ENCODE results near the gene ARHGAP6.
"Not testable (repeated sequence)": the region's sequence is repeated elsewhere in the genome, so short reads cannot be mapped to it uniquely, and the experiment has no call there.

The ARHGAP6 gene

DNA sequence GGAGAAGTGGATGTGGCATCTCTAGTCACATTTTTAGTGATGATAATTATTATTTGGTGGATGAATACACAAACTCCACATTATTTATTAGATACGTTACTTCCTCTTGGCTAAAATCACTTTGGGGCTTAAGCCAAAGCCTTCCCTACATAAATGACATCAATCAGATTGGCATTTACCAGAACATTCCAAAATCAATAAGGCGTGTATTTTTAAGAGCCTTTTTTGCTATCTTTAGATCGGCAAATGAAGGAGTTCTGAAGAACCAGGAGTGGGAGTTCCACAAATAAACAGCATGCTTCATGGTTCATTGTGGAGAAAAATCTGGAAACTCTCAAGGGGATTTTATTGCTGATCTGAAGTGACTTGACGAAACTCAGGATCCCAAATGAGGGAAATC is 282.8 kb downstream of the ARHGAP6 start:
- no peak for DNase-seq

DNA sequence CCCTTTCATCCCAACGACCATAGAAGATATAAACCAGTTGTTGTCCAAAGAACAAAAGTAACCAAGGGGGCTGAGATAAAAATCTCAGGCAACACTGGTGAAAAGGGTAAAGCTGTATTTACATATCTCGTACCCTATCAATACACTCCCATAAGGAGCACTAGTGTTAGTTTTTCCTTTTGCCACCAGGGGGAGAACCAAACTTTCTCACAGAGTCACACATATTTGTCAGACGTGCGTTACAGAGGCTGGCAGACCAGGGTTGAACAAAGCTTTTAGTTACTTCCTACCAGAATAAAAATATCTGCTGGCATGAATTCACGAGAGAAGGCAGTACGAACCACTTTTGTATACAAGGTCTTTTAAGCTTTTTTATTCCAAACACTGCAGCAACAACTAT is 284.3 kb downstream of the ARHGAP6 start:
- peak; percentile 47 to 73 for DNase-seq

DNA sequence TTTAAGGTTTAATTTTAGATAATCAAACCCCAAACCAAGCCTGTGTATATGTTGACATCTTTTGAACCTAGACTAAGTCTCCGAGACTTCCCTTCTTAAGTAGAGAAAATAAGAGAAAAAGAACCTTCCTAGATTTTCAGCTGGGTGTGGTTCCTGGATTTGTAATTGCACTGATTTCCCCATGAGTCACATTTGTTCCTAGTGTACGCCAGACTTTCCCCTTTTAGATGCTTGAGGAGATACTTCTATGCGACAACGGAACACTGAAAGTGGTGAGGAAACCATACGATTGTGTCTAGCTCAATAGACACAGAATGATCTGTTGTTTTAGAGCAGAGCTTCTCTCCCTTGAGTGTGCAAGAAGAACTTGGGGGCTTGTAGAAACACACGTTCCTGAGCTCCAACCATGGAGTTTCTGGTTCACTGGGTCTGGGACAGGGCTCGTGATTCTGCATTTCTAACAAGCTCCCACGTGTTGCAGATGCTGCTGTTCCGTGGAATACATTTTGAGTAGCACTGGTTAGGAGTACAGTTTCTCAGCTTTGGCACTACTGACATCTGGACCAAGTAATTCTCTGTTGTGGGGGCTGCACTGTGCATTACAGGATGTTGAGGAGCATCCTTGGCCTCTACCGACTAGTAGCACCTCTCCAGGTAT is 285.4 kb downstream of the ARHGAP6 start:
- DNase-seq, result no peak

DNA sequence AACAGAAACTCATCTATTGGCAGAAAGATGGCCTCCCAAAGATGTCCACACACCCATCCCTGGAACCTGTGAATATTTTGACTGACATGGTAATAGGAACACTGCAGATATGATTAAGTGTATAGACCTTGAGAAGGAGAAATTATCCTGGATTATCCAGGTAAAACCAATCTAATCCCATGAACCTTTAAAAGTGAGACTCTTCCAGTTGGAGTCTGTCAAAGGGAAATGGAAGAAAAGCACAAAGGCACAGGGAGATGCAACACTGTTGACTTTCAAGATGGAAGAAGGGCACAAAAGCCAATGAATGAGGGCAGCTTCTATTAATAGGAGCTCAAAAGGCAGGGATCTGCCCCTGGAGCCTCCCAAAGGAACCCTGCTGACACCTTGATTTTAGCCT is 289.6 kb downstream of the ARHGAP6 start:
- DNase-seq, result no peak

DNA sequence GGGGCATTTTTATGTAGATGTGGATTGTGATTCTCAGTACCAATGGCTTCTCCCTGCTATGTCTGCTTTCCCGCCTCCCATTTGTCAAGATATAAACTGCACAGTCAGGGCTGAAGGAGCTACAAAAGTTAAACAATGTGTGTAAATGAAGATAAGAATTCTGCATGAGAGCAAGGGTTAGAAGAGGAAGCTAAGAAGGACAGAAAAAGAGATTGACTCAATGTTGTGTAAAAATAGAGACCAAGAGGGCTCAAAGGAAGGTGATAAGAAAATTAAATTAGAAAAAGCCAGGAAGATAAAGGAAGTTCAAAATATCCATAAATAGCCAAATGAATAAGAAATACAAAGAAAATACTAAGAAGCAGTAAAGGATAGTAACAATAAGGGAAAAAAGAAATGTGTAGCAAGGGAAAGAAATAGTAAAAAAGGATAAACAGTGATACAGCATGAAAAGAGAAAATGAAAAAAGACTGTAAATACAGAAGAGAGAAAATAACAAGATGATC is 290.1 kb downstream of the ARHGAP6 start:
- no peak for DNase-seq

DNA sequence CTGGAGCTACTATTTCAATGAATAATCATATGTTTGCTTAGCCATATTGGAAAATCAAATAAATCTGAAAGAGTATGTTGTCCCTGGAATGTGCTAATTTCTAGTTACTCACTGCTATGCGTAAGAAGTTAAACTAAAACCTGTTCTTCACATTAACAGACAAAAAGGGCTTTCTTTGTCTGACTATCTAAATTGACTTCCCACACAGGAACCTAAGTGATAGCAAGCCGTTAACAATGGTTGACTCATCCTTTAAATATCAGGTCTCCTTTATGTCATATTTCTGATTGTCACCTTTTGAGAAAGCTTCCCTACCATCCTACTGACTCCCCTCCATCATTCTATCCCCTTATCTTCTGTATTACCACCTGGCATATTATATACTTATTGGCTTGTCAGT is 291.1 kb downstream of the ARHGAP6 start:
- no peak for DNase-seq

DNA sequence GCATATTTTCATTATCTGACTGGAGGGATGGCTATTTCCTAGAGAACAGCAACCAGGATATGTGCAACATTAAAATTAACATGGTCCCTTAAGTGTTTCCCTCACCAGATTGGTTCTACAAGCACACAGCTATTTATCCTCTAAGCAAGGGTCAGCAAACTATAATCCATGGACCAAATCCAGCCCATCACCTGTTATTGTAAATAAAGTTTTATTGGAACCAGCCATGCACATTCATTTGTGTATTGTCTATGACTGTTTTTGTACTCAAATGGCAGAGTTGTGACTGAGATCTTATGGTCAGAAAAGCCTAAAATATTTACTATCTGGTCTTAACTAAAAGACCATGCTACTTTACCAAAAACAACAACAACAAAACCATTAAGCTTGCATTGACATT is 294.6 kb downstream of the ARHGAP6 start:
- no peak for DNase-seq

DNA sequence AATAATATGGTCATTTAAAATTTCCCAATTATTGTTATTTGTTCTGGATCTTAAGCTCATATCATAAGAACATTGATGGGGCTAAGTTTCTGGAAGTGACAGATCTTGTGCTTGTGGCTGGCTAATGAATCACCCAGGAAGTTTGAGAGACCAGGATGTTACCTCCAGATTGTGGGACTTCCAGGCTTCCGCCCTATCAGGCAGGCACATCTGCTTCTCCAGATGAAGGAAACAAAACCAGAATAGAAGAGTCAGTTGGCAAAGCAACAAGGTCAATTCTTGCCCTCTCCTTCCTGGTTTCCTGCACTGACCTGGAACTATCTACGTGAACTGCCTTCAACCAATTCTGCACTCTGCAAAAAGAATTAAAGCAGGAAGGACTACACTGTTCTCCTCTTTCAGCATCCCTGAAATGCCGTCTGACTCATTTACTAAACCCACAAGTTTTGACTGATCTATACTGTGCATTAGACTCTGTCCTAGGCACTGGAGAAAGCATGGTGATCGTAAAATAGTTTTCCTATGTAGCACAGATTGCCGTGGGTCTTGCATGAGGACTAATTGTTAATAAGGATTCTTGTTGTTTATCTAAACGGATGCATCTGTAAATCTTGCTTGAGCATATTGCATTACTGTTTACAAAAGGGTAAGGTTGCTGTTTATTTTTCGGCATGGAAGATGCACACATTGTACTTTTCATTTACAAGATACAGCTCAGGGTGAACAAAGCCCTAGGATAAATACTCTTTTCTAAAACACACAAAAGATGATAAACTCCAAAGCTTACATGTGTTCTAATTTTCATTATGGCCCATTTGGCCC is 297.9 kb downstream of the ARHGAP6 start:
- no peak for DNase-seq

DNA sequence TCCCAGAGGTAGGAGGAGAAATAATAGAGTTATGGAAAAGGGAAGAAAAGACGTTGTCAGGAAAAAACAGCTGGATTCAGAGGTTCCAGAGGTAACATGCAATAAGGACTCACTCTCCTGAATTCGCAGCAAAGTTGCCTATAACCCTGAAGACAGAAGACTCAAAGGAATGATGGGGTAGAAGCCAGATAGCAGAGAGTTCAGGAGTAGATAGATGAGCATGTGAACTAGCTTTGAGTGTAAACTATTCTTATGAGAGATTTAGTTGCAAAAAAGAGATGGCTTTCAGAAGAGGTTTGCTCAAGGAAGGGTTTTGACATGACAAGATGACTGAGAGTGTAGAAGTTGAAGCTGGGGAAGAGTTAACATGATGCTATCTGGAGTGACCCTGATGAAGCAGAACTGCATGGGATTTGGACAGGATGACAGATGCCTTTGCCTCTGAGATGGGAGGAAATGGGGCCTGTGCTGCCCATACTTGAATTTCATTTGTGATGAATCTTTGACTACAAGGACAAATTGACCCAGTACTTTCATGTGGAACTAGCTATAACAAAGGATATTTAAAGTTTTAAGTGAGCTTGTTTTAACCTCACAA is 298.6 kb downstream of the ARHGAP6 start:
- no peak for DNase-seq

DNA sequence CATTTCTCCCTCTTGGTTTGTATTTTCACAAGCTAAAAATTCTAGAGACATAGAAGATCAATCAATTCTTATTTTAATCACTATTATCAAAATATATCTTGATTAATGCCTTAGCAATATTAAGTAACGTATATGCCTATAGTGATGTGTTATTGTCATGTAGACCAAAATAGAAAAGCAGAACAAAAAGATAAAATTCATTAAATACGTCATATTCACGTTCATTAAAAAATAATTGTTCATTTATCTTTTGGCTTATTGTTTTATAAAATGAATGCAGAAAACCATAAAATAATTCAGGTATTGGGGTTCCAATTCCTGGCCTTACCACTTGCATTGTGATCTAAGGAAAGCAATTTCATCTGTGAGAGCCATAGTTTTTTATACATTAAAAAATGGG is 300.3 kb downstream of the ARHGAP6 start:
- DNase-seq, result no peak

DNA sequence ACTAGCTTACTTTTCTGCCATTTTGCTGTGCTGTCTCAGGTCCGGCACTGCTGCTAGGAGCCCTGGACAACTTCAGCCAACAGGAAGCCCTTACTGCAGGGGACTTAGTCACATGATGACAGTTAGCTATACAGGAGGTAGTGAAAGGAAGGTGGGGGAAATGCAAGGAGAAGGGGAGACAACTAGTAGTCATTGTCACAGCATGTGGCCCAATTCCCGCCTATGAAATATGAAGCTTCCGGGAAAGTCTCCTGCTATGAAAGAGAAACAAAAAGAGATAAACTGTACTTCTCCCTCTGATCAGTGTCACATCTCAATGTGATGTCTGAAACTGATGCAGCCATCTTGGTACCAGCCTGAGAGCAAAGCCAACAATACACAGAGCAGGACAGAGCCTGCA is 300.9 kb downstream of the ARHGAP6 start:
- DNase-seq, result no peak

DNA sequence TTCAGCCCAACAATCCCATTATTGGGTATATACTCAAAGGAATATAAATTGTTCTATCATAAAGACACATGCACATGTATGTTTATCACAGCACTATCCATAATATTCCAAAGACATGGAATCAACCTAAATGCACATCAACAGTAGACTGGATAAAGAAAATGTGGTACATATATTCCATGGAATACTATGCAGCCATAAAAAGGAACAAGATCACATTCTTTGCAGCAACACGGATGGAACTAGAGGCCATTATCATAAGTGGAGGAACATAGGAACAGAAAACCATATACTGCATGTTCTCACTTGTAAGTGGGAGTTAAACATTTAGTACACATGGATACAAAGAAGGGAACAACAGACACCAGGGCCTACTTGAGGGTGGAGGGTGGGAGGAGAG is 301.9 kb downstream of the ARHGAP6 start:
- not testable (repeated sequence) for DNase-seq

DNA sequence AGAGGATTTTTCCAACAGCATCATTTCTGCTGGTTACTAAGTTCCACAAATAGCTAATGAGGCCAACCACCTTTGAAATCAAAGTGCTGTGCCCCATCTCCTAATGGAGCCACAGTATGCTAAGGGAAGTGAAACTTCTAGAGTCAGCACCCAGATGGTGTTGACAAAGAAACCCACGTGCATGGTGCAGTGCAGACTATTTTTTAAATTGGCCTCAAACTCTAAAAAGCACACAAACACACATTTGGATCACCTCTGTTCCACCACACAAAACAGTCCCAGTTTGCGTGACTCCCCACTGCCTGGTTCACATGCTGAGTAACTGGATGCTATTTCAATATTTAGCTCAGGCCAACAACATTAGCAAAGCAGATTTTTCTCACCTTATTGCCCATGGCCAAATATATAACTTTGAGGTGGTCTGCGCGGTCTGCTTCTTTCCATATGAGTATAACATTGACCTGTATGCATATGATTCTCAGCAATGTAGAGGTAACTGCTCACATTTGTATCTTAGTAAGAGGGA is 302.6 kb downstream of the ARHGAP6 start:
- no peak for DNase-seq

DNA sequence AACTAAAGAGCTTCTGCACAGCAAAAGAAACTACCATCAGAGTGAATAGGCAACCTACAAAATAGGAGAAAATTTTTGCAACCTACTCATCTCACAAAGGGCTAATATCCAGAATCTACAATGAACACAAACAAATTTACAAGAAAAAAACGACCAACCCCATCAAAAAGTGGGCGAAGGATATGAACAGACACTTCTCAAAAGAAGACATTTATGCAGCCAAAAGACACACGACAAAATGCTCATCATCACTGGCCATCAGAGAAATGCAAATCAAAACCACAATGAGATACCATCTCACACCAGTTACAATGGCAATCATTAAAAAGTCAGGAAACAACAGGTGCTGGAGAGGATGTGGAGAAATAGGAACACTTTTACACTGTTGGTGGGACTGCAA is 304.1 kb downstream of the ARHGAP6 start:
- DNase-seq, result not testable (repeated sequence)

DNA sequence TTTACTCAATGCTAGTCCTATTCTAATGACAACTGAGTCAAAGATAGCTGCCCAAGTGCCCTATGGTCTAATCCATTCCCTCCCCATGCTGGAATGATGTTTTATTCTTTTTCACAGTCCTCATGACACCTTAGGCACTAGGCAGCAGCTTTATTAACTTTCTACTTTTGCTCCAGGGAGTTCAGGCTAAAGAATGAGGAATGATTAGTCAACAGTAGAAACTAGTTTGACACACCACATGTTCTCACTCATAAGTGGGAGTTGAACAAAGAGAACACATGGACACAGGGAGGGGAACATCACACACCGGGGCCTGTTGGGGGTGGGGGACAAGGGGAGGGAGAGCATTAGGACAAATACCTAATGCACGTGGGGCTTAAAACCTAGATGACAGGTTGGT is 309.8 kb downstream of the ARHGAP6 start:
- DNase-seq, result not testable (repeated sequence)

DNA sequence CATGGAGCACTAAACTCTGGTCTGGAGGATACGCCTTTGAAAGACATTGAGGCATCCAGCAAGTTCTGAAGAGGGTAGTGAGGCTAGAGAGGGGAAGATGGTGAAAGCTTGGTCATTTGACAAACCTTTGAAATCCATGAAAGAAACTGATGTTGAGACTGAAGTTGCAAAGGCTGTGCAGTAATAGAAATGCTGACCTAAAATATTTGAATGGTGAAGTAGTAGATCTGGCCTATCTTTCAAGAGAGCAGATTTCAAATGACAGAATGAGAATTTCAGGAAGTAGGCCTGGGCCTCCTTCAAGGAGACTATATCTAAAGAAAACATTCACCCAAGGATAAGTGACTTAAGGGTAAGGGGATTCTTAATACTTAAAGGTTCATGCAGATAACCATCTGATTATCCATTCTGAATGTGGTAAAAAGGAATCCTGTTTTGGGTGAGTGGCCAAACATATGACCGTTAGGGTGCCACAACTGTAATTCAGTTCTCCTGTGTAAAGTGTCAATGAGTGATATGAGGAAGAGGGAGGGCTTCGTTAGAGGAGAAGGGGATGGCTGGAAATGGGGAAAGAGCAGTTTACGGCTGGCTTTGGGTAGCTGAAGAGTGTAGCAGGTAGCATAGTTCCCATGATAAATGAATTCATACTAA is 310.3 kb downstream of the ARHGAP6 start:
- no peak for DNase-seq

DNA sequence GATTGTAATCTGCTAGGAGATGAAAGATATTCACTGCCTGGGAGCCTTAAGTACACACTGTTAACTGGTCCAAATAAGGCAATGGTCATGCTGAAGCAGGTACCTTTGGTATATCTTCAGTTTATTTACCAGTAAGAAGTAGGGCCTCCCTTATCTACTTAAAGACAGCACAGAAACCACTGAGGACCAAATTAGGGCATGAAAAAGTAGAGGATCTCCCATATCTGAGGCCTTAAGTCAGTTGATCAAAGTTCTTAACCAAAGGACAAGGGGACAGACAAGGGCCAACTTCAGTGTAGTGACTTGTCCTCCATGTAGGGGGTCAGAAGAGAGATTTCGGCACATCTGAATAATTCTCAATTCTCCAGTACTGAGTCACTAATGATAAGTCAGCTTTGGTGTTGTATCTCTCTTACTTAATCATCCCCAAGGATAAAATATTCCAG is 313.4 kb downstream of the ARHGAP6 start:
- no peak for DNase-seq

DNA sequence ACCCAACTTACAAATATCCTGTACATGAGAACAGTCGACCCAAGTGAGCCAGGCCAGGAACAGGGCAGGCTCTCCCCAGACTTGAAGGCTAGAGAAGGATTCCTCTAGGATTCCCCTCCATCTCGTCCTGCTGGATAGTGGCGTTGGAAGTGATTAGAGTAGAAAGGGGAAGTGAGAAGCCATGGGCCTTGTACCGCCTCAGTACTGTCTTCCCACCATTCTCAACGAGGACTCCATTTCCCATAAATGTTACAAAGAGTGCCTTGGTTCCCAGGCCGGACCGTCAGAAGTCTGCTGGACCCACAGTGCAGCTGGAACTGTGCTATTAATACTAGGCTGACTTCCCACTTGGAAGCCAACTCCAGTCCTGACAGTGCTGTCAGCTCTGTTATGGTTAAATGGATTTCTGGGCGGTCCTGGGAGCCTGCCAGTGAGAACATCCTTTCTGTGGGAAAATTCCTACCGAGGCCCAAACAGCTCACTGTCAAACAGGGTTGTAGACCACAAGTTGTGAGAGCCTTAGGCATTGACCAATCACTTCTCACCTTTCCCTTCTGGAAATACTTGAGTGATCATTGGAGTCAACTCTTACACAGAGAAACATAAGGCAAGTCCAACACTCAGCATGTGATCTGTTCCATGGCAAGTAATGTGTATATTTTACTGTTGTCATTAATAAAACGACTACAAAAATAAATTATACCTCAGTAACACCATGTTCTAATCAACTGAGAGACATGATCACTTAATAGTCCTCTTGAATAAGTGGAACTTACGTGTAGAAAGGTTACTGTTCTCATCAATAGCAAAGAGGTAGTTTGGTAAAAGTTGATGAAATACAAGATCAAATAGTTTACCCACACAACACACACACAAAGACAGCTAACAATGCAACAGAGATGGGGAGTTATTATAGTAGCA is 314.1 kb downstream of the ARHGAP6 start:
- no peak for DNase-seq

DNA sequence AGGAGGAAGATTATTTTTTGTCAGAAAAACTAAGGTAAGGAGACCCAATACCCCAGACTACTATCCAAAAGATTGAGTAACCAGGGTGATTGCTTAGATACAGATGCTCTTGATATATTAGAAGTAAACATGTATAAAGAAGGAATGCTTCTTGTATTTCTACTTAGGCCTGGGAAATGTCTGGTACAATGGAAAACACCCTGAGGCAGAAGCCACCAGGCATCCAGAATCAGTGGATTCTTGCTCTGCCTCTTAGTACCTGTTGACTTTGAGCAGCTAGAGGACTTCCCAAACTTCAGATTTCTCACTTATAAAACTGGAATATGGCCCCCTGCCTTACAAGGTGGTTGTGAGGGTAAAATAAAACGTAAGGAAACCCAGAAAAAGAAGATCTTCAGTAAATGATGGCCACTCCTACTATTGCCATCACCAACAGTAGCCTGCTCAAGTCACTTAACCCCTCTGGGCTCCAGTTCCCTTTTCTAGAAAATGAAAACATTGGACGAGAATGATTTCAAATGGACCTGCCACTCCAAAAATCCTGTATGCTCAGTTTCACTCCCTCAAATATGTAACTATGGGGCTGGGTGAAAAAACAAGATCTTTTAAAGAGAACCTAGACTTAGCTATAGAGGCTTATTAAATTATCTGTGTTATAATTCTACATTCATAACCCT is 315.9 kb downstream of the ARHGAP6 start:
- DNase-seq, result no peak

DNA sequence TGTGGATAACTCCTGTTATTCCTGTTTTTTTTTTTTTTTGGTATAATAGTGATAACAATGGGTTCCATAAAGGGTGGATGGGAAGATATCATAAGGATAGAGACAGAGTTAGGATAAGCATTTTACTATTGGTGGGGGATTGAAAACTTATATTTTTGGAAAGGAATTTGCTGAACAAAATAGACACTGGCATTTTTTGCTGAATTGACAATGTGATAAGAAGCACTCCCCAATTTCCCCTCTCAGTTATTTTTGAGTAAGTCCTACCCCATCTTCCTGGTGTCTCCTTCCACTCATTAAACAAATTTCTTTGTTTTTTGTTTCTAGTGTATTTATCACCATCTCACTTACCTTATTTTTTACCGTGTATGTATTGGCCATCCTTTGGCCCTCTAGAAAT is 316.7 kb downstream of the ARHGAP6 start:
- no peak for DNase-seq

DNA sequence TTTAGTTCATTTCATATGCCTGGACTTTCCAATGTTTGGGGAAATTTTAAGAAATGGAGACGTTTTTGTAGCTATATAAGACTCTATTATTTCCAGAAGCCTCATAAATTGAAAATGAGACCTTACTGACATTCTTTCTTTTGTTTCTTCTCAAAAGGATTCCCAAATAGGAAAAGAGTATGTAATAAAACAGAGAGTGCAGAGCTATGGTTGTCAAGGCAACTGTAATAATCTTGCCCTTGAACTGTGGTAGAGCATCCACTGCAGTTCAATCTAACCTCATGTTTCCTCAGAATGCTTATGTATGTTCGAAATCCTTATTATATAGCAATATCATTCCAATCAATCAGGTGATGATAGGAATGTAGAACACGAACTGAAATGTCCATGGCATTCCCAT is 318.4 kb downstream of the ARHGAP6 start:
- DNase-seq, result no peak

All from NCI-H526 (cell line).